ENCODE results near the gene AIPL1. TPM values are rescaled to one million over a fixed set of nuclear protein-coding genes. Genes with fewer than 3 reads are reported as not detected.

AIPL1 gene
- polyA plus RNA-seq, 3 donors = 0.14 TPM; not detected in 2

DNA sequence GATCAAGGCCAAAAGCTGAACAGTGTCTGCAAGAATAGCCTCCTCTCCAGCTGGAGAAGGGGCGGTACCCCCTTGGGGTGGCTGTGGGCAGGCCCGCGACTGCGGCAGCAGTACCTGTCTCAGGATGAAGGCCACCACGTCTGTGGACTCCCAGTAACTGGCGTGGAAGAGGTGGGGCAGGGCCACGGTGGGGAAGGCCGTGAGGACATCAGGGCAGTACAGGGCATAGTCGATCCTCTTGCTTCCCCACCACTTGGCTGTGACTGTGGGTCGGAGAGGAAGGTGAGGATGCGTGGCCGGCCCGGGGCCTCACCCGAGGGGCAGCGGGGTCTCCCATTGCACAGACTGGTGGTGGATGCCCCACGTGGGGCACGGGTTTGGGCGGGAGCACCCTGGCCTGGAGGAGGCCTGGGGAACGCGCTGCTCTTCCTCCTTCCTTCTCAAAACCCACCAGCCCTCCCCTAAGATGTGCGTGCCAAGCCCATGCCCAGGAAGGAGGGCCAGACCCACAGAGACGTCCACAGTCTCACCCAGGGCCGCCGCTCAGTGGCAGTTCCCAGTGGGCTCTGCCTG, 35.3 kb upstream of the AIPL1 start:
- DNase-seq (ENCODE audit: extremely low read depth in 1 of 11, low read depth in 9 of 11, low spot score in 4 of 11) = no peak

DNA sequence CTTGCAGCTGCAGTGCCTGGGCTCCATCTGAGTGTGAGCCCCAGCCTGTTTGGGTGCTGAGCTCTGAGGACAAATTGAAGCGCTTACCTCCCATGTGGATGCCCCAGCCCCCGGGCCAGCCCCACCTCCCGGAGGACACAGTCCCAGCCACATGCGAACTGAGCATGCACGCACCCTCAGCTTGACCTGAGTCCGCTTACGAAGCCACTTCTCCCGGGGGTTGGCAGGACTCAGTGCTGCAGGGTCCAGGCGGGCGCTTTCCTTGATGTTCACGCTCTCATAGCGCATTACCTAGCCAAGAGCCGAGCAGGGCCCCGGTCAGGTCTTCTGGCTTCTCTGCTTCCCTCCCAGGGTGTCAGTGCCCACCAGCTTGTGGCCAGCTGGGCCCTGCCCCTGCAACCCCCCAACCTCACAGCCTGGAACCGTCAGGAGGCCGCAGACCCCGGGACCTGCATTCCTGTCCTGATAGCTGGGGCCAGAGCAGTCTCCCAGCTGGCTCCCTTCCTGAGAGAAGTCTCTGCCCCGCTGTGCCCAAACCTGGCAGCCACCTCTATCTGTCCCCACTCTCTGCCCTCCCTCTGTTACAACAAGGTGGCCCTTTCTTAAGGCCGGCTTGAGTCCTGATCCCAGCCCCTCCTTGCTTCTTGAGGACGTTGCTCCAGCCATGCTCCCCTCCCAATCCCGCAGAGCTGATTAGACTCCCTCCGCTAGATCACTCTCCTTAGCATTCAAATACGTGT, 33.3 kb upstream of the AIPL1 start:
- no peak for DNase-seq (ENCODE audit: extremely low read depth in 1 of 11, low read depth in 9 of 11, low spot score in 4 of 11)

DNA sequence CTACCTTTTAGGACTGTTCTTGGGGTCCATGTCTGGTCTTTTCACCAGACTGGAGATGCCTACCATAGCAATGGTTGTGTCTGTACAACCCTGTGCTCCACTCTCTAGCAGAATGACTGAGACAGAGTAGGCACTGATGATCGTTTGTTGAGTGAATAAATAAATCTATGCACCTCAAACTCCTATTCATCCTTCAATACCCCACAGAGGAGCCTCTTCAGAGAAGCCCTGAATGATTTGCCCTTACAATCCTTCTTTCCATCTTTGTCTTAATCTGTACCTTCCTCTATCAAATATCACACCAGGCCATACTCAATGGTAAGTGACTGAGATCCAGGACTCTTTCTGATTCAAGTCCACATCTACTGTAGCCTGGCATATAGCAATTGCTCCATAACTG, 32.6 kb upstream of the AIPL1 start:
- DNase-seq (ENCODE audit: extremely low read depth in 1 of 11, low read depth in 9 of 11, low spot score in 4 of 11) = no peak

DNA sequence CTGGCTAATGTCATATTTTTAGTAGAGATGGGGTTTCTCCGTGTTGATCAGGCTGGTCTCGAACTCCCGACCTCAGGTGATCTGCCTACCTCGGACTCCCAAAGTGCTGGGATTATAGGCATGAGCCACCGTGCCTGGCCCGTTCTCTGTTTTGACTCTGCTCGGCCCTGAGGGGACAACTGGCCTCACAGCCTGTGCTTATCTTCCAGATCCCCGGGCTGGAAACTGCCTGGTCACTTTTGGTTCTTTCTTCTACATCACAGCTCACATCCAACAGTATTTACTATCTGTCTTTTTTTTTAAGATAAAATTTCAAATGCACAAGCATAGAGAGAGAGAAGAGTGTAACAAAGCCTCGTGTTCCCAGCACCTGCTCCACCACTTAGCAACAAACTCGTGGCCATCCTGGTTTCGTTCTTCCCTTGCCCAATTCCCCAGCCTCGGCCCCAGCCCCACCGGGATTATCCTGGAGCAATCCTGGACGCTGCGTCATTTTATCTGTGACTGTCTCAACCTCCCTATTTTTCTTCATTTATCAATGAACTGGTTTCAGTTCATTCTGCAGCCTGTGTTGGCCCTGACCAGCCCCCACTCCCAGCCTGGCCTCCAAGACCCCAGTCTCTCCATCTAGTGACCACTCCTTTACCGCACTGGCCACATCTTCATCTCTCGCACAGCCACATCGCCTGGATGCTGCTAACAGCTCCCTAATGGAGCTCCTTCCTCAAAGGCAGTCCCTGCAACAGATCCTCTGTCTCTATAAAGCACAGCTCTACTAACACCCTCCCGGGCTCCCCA, 30.5 kb upstream of the AIPL1 start:
- DNase-seq (ENCODE audit: extremely low read depth in 1 of 11, low read depth in 9 of 11, low spot score in 4 of 11) = no peak

DNA sequence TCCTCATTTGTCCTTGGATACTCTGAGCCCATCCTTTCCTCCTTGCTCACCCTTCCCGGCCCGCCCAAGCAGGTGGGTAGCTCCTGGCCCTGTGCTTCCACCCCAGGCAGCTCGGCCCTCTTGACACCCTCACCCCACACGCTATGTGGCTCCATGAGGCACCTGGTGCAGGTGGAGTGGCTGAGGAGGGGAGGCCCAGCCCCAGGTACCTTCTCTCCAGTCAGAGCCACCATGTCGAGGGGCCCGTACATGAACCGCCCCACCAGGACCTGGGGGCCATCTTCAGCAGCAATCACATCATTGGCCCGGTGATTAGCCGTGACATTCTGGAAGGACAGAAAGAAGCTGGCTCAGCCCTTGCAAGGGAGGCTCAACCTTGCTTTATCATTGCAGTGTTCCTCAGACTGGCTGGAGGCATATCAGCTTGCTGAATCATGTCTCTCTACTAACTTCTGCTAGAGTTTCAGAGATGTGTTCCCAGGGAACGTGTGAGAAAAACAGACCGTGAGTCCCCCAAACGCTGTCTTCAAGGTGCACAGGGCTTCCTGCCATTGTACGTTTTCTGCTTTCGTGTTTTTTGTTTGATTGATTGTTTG, 29.6 kb upstream of the AIPL1 start:
- DNase-seq (ENCODE audit: extremely low read depth in 1 of 11, low read depth in 9 of 11, low spot score in 4 of 11) = no peak

DNA sequence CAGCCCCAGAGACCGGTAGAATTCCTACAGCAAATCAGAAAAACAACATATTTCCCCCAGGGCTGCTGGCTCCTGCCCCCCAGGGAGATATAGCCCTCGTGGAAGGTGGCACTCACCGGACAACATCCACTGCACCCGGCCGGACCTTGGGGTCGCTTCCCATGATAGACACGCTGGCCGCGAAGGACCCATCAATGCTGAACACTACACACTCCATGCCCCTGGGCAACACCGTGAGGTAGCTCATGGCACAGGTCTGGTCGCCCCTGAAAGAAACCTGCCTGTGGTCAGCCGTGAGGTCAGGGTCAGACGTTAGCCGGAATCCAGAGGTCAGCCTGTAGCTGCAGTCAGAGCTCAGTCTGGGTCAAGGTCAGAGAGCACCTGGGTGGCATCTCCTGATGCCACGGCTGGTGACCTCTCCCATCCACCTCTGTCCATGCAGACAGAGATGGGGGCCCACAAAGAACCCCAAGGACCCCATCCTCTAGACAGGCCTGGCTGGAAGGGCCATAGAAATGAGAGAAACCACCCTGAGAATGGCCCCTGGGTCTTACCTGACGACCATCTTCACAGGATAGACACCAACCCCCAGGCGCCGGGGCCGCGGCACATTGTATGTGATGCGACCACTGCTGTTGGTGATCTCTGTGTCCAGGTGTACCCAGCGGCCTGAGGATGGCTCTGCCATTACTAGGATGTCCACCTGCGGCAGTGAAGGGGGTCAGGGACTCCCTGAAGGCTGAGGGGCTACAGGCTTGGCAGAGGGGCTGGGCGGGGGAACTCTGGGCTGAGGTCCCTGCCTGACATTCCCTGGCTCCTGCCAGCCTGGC, 28.9 kb upstream of the AIPL1 start:
- DNase-seq (ENCODE audit: extremely low read depth in 1 of 11, low read depth in 9 of 11, low spot score in 4 of 11) = no peak

DNA sequence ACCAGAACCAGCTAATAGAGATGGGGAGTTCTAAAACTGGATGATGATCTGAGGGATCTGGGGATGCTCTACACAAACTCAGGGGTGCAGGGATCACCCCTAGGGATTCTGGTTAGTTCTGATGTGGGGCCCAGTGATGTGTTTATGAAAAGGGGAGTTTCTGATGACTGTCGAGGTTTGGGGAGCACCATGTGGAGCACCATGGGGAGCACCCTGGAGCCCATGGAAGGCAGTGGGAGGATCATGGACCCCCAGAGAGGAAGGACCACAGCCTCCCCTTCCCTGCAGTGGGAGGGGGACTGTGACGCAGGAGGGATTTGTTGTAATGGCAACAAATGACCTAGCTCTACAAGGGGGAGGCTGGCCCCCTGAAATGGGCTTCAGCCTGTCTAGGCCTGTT, 27.8 kb upstream of the AIPL1 start:
- DNase-seq (ENCODE audit: extremely low read depth in 1 of 11, low read depth in 9 of 11, low spot score in 4 of 11) = no peak

DNA sequence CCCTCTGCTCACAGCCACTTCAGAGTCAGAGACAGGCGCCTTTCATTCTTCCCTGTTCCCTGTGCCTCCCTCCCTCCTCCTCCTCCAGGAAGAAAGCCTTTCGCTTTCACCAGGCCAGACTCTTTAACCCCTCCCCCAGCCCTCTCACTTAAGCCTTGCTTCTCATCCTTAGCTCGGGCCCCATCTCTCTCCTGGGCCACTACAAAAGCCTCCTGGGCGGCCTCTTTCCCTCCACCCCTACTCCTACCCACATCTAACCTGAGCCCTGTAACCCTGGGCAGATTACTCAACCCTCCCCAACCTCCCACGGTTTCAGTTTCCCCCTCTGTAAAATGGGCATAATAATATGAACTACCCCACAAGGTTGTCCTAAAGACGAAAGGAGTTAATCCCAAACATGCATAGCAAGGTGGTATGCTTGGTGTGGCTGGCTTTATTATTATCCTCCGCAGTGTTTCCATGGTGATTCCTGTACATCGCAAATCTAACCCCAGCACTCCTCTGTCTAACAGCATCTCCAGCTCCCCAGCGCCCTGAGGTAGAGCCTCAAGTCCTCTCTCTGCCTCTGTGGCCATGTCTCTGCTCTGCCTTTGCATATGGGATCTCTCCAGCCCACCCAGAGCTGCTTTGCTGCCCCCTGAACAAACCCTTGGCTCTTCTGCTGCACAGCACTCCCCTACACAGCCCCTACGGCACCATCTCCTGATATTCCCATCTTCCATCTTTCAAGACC, 27.0 kb upstream of the AIPL1 start:
- no peak for DNase-seq (ENCODE audit: extremely low read depth in 1 of 11, low read depth in 9 of 11, low spot score in 4 of 11)

DNA sequence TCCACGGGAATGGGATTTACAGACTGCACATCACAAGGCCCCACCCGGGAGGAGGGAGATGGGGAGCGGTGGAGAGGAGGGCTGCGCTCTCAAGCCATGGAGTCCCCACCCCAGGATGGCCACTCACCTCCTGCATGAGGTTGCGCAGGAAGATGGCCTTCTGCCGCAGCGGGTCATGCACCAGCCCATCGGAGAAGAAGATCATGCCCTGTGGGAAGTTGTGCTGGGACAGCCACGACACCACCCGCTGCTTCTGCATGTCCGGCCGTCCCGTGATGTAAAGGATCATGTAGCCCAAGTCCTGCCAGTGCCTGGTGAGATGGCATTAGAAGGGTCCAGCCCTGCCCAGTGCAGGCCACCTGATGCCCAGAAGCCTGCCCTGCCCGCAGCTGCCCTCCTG, 26.3 kb upstream of the AIPL1 start:
- no peak for DNase-seq (ENCODE audit: extremely low read depth in 1 of 11, low read depth in 9 of 11, low spot score in 4 of 11)

DNA sequence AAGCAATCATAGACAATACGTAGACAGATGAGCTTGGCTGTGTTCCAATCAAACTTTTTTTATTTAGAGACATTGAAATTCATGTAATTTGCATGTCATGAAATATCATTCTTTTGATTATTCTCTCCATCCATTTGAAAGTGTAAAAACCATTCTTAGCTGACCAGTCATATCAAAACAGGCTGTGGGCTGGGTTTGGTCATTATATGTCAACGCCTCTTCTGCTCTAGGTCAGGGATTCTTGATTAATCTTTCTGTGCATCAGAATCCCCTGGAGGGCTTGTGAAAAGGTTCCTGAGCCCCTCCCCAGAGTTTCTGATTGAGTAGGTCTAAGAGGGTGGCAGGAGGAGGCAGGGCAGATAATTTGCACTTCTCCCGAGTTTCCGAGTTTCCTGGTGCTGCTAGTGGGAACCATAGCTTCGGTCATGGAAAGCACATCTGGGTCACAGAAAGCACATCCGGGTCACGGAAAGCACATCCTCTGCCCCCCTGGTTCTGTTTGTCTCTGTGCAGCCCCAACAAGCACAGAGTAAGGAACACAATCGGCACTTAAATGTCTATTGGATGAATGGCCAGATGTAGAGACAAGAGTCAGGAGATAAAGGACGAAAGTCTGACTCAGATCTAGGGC, 25.7 kb upstream of the AIPL1 start:
- no peak for DNase-seq (ENCODE audit: extremely low read depth in 1 of 11, low read depth in 9 of 11, low spot score in 4 of 11)

DNA sequence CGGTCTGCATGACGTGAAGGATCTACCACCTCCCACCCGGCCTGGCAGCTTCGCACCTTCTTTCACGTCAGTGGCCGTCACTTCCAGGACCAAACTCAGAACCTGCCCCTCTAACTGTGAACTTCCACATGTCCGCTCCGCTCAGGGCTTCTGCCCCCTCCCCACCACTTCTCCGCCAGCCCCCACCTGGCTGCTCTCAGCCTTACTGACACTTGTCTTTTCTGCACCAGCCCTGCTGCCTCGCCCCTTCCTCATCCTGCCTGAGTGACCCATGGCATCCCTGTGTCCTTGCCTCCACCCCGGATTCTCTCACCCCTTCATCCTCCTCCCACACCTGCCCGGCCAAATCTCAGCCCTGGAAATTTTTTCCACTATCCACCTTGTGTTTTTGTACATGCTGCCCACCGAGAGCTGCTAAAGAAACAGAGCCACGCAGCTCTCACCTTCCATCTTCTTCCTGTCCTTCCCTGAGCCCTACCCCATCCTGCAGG, 23.6 kb upstream of the AIPL1 start:
- DNase-seq (ENCODE audit: extremely low read depth in 1 of 11, low read depth in 9 of 11, low spot score in 4 of 11) = no peak

DNA sequence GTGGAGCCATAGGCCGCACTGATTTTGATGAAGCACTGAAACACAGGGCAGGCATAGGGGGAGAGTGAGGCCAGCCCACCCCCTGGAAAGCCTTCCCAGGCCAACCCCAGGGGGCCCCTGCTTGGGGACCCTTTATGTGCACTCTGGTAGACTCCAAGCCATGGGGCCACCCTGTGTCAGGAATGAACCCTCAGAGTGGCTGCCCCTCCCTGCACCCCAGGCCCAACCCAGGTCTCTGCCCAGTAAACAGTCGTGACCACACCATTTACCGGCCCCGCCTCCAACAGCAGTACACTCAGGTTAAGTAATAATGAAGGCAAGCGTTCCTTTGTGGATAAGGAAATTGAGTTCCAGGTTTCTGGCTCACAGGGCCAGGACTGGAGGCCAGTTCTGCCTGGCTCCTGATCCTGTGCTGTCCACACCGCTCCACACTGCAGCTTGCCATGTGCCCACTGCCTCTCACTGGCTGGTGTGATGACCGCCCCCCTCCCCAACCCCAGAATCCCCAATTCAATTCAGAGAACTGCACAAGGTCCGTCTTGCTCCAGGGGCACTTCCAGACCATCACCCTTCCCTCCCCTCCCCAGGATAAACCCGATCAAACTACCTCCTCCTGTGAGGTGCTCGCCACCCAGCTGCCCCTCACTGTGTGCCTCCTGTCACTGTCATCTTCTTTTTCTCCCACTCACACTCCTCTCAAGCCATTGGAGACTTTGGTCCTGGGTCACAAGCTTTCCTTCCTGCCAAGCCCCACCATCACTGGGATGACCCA, 23.0 kb upstream of the AIPL1 start:
- DNase-seq (ENCODE audit: extremely low read depth in 1 of 11, low read depth in 9 of 11, low spot score in 4 of 11) = no peak

DNA sequence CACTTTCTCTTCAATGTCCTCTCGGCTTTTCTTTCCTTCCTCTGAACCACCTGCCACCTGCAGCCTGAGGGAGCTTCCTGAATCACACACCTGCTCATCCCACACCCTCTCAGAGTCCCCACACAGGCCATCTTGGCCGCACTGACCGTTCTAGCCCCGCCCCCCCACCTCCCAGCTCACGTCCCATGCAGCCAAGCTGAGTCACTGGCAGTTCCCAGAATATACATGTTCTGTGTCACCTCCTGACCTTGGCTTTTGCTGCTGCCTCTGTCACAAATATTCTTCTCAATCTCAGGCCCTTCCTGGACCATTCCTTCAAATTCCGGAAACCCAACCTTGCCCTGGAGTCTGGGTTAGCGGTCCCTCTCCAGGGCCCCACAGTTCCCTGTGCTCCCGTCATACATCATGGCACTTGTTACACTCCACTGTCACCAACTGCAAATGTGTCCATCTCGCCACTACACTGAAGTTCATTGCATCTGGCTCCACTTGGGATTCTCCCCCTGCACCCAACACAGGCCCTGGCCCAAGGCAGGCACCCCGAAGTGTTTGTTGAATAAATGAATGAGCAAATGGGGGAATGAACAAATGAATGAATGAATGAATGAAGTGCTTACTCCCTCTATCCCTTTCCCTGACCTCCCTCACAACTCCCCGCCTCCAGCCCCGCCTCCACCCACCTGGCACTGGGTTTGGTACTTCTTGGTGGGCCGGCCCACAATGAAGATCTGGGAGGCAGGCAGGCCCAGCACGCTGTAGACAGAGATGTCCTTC, 22.2 kb upstream of the AIPL1 start:
- DNase-seq (ENCODE audit: extremely low read depth in 1 of 11, low read depth in 9 of 11, low spot score in 4 of 11) = no peak

DNA sequence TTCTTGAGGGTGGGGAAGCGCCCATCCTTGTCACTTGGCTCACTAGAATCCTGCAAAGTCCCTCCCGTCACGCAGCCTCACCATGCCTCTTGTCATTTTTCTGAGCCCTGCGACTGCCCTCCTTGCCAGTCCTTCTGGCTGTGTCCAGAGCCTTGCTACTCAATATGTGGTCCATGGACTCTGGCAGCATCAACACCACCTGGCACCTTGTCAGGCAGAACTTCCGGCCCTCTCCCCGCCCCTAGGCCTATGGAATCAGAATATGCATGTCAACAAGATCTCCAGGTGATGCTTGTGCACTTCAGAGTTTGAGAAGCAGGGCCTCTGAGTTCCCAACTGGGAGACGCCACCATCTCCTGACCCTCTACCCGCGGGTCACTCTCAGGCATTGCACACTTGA, 21.4 kb upstream of the AIPL1 start:
- DNase-seq (ENCODE audit: extremely low read depth in 1 of 11, low read depth in 9 of 11, low spot score in 4 of 11) = no peak

DNA sequence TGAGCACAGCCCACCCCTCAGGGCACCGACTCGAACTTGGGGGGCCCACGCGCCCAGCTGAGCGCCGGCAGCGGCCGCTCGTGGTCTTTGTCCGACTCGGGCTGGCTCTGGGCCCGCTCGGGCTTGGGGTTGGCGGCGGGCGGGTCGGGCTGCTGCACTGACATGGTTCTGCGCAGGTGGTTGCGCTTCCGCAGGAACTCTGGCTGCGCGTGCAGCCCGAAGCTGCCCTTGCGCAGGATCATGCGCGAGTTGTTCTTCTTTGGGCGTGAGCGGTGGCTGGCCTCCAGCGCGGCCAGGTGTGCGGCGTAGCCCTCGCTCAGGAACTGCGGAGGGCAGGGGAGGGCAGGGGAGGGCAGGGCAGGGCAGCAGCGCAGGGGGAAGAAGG, 20.4 kb upstream of the AIPL1 start:
- DNase-seq (ENCODE audit: extremely low read depth in 1 of 11, low read depth in 9 of 11, low spot score in 4 of 11) = peak in 8 of 11 donors; percentile 41 to 50 (median 47)

DNA sequence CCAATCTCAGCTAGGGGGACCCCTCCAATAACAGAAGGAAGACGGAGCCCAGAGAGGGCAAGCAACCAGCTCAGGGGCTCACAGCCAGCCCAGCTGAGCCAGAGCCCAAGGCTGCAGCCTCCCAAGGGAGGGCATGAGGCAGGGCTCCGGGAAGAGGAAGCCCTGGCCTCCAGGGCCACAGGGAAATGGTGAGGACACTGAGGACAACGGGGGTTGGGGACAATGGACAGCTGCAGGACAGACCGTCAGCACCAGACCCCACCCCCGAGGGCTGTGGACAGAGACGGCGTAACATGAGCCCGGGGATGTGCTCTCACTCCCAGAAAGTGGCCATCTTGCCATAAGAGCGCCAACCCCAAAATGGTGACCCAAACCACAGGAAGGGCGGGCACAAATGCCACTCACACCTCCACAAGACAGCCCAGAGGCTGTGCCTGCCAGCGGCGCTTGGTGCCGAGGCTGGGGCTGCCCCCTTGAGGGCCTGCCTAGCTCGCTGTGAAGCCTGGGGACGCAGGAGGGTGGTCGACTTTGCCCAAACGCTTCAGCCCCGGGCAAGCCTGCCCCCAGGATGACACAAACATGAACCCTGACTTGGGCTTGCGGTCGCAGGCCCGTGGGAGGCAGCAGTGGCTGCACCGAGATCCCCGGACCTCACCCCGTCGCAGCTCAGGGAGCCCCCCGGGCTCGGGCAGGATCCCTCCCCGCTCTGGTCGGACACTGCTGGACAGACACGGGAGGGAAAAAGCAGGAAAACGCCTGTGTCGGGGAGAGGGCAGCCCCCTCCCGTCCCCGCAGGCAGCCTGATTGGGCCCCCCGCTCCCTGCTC, 19.8 kb upstream of the AIPL1 start:
- DNase-seq (ENCODE audit: extremely low read depth in 1 of 11, low read depth in 9 of 11, low spot score in 4 of 11) = no peak
